ENCODE results near the gene GPR17. TPM values are rescaled to one million over a fixed set of nuclear protein-coding genes. Genes with fewer than 3 reads are reported as not detected.

The GPR17 gene
- total and polyA plus RNA-seq, 9 of the 15 experiments (the other 6 are each of a cell fraction or from before 2014, with no cell fraction given) = not detected

GRCh38 chr2:127675331-127676261 lies 29.6 kb downstream of the GPR17 start, which contains the start of gene LIMS2:
Gene LIMS2, minus strand, starts transcription at chr2:127675530. Its CDS starts 506 bp downstream, at chr2:127675024.
- no peak for DNase-seq (ENCODE audit: extremely low read depth in 1 of 4, low spot score in 3 of 4)
- TF ChIP-seq PHB2 (IDR thresholded peaks at IDR 0.05; ENCODE audit: low read depth) (no peak), MAZ (CRISPR knock-in tag; conservative IDR thresholded peaks at IDR 0.05 in 1 of 2, IDR thresholded peaks at IDR 0.05 in 1 of 2) (no peak), PCBP1 (IDR thresholded peaks at IDR 0.05; ENCODE audit: low read depth, low read length, poor library complexity, severe bottlenecking) (peak; percentile 31), RNF2 (IDR thresholded peaks at IDR 0.05) (no peak), ZZZ3 (IDR thresholded peaks at IDR 0.05) (no peak), PKNOX1 (IDR thresholded peaks at IDR 0.05) (no peak), ZNF431 (CRISPR knock-in tag; IDR thresholded peaks at IDR 0.05) (no peak), PURB (CRISPR knock-in tag; IDR thresholded peaks at IDR 0.05; ENCODE audit: low read depth) (no peak)
- ChIA-PET CTCF (ENCODE audit: low intra/inter-chr PET ratio) (no interaction called here), POLR2A (interaction anchor here (0.8 to 1.2 kb wide), 2 partner anchors 11 to 781 kb away, joined by 3 to 5 read pairs; no protein-coding TSS in a partner anchor)
- Histone ChIP-seq H2AFZ (ENCODE audit: low read depth, low read length) (no peak within 1 kb of the TSS), H3K79me2 (ENCODE audit: control insufficient read depth, insufficient read depth, low read length) (no peaks in the 10 kb centered on the region), H3K4me1 (replicated peaks in 1 of 2; ENCODE audit: control insufficient read depth in 2 of 2, insufficient read depth in 2 of 2, low read length in 2 of 2) (peaks cover 0 to 17% of the 10 kb centered on the region in 2 experiments; a peak in 2 of 5 replicates), H3K4me2 (ENCODE audit: insufficient read depth, low read length) (no peak within 1 kb of the TSS), H3K27ac (ENCODE audit: extremely low read depth, low read depth, low read length) (no peak within 1 kb of the TSS), H3K27me3 (ENCODE audit: control insufficient read depth in 2 of 2, insufficient read depth in 2 of 2, low read length in 2 of 2) (peaks cover 60 to 84% of the 10 kb centered on the region in 2 experiments), H3K36me3 (ENCODE audit: control insufficient read depth, insufficient read depth, low read length) (no peaks in the 10 kb centered on the region), H3K4me3 (no peak within 1 kb of the TSS), H4K20me1 (replicated peaks; ENCODE audit: control insufficient read depth, insufficient read depth, low read length) (peaks cover 12% of the 10 kb centered on the region; the same call in 1 of the 2 replicates), H3K9me1 (ENCODE audit: control insufficient read depth, insufficient read depth, low read length) (peaks cover 3% of the 10 kb centered on the region), H3K9me3 (replicated peaks; ENCODE audit: control insufficient read depth, insufficient read depth, low read depth, low read length) (no peaks in the 10 kb centered on the region), H3K9ac (ENCODE audit: insufficient read depth in 1 of 2, low read depth in 2 of 2, low read length in 2 of 2) (peak within 1 kb of the TSS in 1 of 2 experiments; percentile 9; a peak in 1 of 4 replicates)
- FAIRE-seq = no peak
- ATAC-seq = no peak
- no TSS peak for BruUV-seq (replicated peaks)
- WGBS (ENCODE audit: insufficient coverage, low coverage, missing lambda C conversion rate) = 23% methylated on average over 34 of the region's 56 CpGs
- intact Hi-C loops (cut with micrococcal nuclease) = no loop called here
- in situ Hi-C loops (cut with MboI) = no loop called here

Measured in K562 (cell line).